ENCODE data around the gene KCNK17. TPM values are rescaled to one million over a fixed set of nuclear protein-coding genes. Genes with fewer than 3 reads are reported as not detected.

Gene KCNK17
- total and polyA plus RNA-seq, 2 of the 8 experiments (the other 6 are each of a cell fraction or from before 2014, with no cell fraction given) = 2.9 to 3.4 TPM

DNA sequence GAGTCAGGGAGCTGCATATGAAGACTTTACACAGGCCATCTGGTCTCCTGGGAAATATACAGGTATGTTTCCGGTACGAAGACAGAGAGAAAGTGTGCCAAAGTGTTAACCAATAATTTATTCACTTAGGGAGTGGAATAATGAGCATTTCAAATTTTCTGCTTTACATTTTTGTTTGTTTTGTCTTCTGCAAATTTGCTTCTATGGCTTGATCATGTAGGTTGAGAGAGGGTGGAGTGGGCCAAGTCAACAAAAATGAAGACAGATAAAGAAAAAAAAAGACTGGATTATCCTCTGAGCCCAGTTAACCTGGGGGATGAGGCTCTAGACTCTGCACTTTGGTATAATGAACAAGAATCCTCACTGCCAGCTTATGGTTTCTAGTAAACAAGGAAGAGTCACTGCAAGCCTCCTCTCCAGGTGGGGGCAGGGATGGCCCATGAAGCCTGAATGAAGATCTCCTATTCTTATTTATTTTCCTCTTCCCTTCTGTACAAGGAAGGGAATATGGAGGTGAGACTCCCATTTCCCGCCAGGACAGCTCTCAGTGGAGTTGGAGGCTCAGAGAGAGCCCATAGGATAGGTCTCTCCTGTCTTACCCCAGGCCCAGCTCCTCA lies 37.7 kb downstream of the KCNK17 start:
- Histone ChIP-seq H2BK120ac (replicated peaks; ENCODE audit: low read depth, low read length) (no peak overlapping the region), H3K79me2 (ENCODE audit: control insufficient read depth in 1 of 2, insufficient read depth in 2 of 2, low read length in 2 of 2) (no peaks in the 10 kb centered on the region), H3K23me2 (ENCODE audit: low read depth, low read length) (no peaks in the 10 kb centered on the region; the same call in 1 of the 2 replicates), H3K4me2 (ENCODE audit: insufficient read depth in 1 of 2, low read depth in 2 of 2, low read length in 2 of 2) (no peak overlapping the region), H3K9ac (replicated peaks in 1 of 4; ENCODE audit: extremely low read depth in 1 of 4, low read depth in 3 of 4, low read length in 3 of 4) (no peak overlapping the region), H3K36me3 (ENCODE audit: control insufficient read depth in 2 of 4, insufficient read depth in 4 of 4, low read length in 3 of 4) (no peaks in the 10 kb centered on the region), H3K18ac (ENCODE audit: extremely low read depth, low read length) (no peak overlapping the region), H2BK20ac (ENCODE audit: low read length) (no peak overlapping the region), H2AK5ac (ENCODE audit: low read depth, low read length) (no peak overlapping the region), H3K4me3 (ENCODE audit: extremely low read depth in 1 of 4, insufficient read depth in 2 of 4, low read depth in 3 of 4, low read length in 4 of 4) (no peak overlapping the region), H2BK12ac (ENCODE audit: low read depth, low read length) (no peak overlapping the region), H4K8ac (ENCODE audit: extremely low read depth, insufficient read depth, low read length) (no peak overlapping the region), H3K27me3 (replicated peaks in 1 of 4; ENCODE audit: control insufficient read depth in 3 of 4, extremely low read depth in 1 of 4, insufficient read depth in 3 of 4, low read length in 3 of 4) (0 out of 7 replicates have a peak, but pooled peaks cover 0 to 2% (median 0%) of the 10 kb centered on the region in 4 experiments), H4K91ac (replicated peaks; ENCODE audit: insufficient read length, low read length) (no peak overlapping the region), H3K79me1 (ENCODE audit: low read depth, low read length) (no peaks in the 10 kb centered on the region), H3K23ac (ENCODE audit: insufficient read length) (no peak overlapping the region), H4K20me1 (replicated peaks in 1 of 2; ENCODE audit: control insufficient read depth in 1 of 2, insufficient read depth in 2 of 2, low read length in 2 of 2) (no peaks in the 10 kb centered on the region), H3K4me1 (replicated peaks in 1 of 4; ENCODE audit: control insufficient read depth in 3 of 4, insufficient read depth in 4 of 4, low read length in 3 of 4) (peaks cover 9 to 16% (median 13%) of the 10 kb centered on the region in 4 experiments), H2AFZ (ENCODE audit: low read length) (no peak overlapping the region), H2BK5ac (ENCODE audit: low read depth, low read length) (no peak overlapping the region), H4K5ac (ENCODE audit: insufficient read length, low read depth, low read length) (no peak overlapping the region), H3K56ac (replicated peaks; ENCODE audit: insufficient read length, low read depth, low read length) (no peak overlapping the region), H3K14ac (ENCODE audit: insufficient read length) (no peak overlapping the region), H2BK15ac (ENCODE audit: low read length) (no peak overlapping the region), H3K4ac (replicated peaks; ENCODE audit: insufficient read length, low read depth, low read length) (no peak overlapping the region), H3K9me3 (ENCODE audit: insufficient read depth in 2 of 2, low read depth in 1 of 2, low read length in 1 of 2) (no peaks in the 10 kb centered on the region), H3K27ac (ENCODE audit: low read depth, low read length) (no peak overlapping the region)
- FAIRE-seq = no peak
- no peak for DNase-seq (ENCODE audit: low read depth in 1 of 2, low spot score in 2 of 2)
- ChIA-PET CTCF (ENCODE audit: partially characterized antibody) (interaction anchor here (0.6 to 47.4 kb wide), 4 partner anchors 26 to 1721 kb away, joined by 3 to 1738 read pairs (median 16); partner anchors contain the start of gene KCNK5), POLR2A (ENCODE audit: partially characterized antibody) (no interaction called here)
- TF ChIP-seq SP1 (IDR thresholded peaks at IDR 0.05; ENCODE audit: low read depth, low read length) (no peak), JUN (IDR thresholded peaks at IDR 0.05; ENCODE audit: low read depth, low read length) (no peak), RXRA (IDR thresholded peaks at IDR 0.05; ENCODE audit: insufficient read depth, low read depth, low read length) (no peak), KDM5A (IDR thresholded peaks at IDR 0.05; ENCODE audit: low read length) (no peak), RAD21 (IDR thresholded peaks at IDR 0.05 in 1 of 2, conservative IDR thresholded peaks at IDR 0.05 in 1 of 2; ENCODE audit: low read depth in 2 of 2, low read length in 2 of 2) (no peak), TBP (IDR thresholded peaks at IDR 0.05; ENCODE audit: low read depth, low read length) (no peak), BACH1 (IDR thresholded peaks at IDR 0.05; ENCODE audit: low read length) (no peak)
- WGBS, 2 experiments (ENCODE audit: extremely low coverage in 1 of 2, insufficient coverage in 1 of 2, insufficient read length in 1 of 2, insufficient replicate concordance in 2 of 2, low coverage in 1 of 2, low lambda C conversion rate in 2 of 2, missing lambda C conversion rate in 1 of 2) = 98% methylated on average over 3 of the region's 3 CpGs; no CpG with 5 or more reads in 1 of the 2 experiments

All from H1 (cell line).